ENCODE measurements around the gene MORN4.

Gene MORN4

GRCh38 chr10:97607095-97607636, 26.1 kb downstream of the MORN4 start:
- Histone ChIP-seq H3K4me2 (ENCODE audit: low read length) (no peak overlapping the region), H3F3A (ENCODE audit: insufficient read depth, low read length) (no peaks in the 10 kb centered on the region), H3K27ac (ENCODE audit: low read depth, low read length, poor library complexity, severe bottlenecking) (no peak overlapping the region), H2AFZ (ENCODE audit: low read length) (no peak overlapping the region), H3K36me3 (ENCODE audit: insufficient read depth, low read length) (no peaks in the 10 kb centered on the region), H4K20me1 (ENCODE audit: insufficient read depth, low read length) (no peaks in the 10 kb centered on the region), H3K4me1 (ENCODE audit: insufficient read depth, low read length, severe bottlenecking) (no peaks in the 10 kb centered on the region), H3K9me3 (ENCODE audit: low read length) (no peaks in the 10 kb centered on the region), H3K27me3 (ENCODE audit: insufficient read depth, low read length) (no peaks in the 10 kb centered on the region), H3K4me3 (ENCODE audit: low read depth, low read length, poor library complexity, severe bottlenecking) (no peak overlapping the region), H3K9me2 (ENCODE audit: low read depth, low read length) (no peaks in the 10 kb centered on the region), H3K9ac (ENCODE audit: low read length) (no peak overlapping the region), H3K79me2 (ENCODE audit: insufficient read depth, low read length) (no peaks in the 10 kb centered on the region)
- TF ChIP-seq EZH2 (IDR thresholded peaks at IDR 0.05; ENCODE audit: borderline replicate concordance, low read length) (no peak), CTCF (IDR thresholded peaks at IDR 0.05; ENCODE audit: low read length) (no peak)

DNA sequence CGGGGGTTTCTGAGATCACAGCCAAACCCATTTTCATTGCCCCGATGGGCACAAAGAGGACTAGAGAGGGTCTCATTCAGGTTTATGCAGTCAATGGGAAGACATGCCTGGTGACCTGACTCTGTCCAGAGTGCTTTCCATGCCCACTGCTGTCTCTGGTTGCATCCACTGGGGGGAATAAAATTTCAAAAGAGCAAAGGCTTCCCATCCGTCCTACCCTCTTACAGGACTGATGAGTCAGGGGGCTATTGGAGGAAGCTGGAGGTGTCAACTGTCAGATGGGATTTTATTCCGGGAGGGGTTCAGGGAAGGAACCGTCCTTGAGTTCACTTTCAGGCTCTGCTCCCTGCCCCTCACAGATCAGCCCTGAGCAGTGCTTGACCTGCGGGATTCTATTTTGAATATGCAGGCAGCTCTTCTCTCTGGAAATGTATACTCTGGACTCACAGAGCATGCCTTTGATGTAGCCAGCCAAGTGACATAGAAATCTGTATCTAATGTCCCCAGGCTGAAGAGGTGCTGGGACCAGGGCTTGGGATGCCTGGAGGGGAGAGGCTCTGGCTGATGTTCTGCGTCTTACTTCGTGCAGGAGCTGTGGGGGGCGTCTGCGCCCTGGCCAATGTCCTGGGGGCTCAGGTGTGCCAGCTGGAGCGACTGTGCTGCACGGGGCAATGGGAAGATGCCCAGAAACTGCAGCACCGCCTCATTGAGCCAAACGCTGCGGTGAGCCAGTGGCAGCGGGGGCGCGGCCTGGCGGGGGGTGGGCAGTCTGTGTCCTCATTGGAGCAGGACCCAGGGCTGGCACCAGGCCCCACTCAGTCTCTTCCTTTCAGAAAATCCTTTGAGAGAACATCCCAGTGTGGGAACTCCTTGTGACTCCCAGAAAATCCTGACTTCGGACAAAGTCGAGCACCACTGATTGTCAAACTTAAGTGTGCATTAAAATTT, 31.8 kb downstream of the MORN4 start:
- Histone ChIP-seq H3K4me1 (ENCODE audit: insufficient read depth, low read length, severe bottlenecking) (no peaks in the 10 kb centered on the region), H3K9ac (ENCODE audit: low read length) (no peak overlapping the region), H3K79me2 (ENCODE audit: insufficient read depth, low read length) (no peaks in the 10 kb centered on the region), H4K20me1 (ENCODE audit: insufficient read depth, low read length) (no peaks in the 10 kb centered on the region), H2AFZ (ENCODE audit: low read length) (no peak overlapping the region), H3K9me3 (ENCODE audit: low read length) (no peaks in the 10 kb centered on the region), H3K4me3 (ENCODE audit: low read depth, low read length, poor library complexity, severe bottlenecking) (no peak overlapping the region), H3K27ac (ENCODE audit: low read depth, low read length, poor library complexity, severe bottlenecking) (no peak overlapping the region), H3F3A (ENCODE audit: insufficient read depth, low read length) (no peaks in the 10 kb centered on the region), H3K27me3 (ENCODE audit: insufficient read depth, low read length) (no peaks in the 10 kb centered on the region), H3K9me2 (ENCODE audit: low read depth, low read length) (no peaks in the 10 kb centered on the region), H3K4me2 (ENCODE audit: low read length) (no peak overlapping the region), H3K36me3 (ENCODE audit: insufficient read depth, low read length) (no peaks in the 10 kb centered on the region)
- TF ChIP-seq EZH2 (IDR thresholded peaks at IDR 0.05; ENCODE audit: borderline replicate concordance, low read length) = no peak
- TF ChIP-seq CTCF (IDR thresholded peaks at IDR 0.05; ENCODE audit: low read length) = no peak

DNA sequence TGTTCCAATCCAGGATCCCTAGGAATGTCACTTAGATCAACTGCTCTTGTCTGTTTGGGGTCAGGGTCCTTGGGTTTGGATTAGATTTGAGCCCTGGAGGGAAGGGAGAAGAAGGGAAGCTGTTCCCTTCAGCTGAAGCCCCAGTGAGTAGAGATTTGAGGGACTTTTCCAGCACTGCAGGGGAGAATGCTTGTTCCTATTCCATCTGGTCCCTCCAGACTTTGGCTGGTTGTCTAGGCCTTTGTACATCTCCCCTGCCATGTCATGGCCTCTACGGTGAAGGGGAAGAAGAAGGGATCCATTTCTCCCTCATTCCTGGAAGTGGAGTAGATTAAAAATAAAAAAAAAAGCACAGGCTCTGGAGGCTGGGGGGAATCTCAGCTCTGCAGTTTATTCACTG, 32.7 kb downstream of the MORN4 start:
- H3K4me2 ChIP-seq (ENCODE audit: low read length) = no peak overlapping the region
- H4K20me1 ChIP-seq (ENCODE audit: insufficient read depth, low read length) = no peaks in the 10 kb centered on the region
- H3K9me2 ChIP-seq (ENCODE audit: low read depth, low read length) = no peaks in the 10 kb centered on the region
- no peaks in the 10 kb centered on the region for H3K27me3 ChIP-seq (ENCODE audit: insufficient read depth, low read length)
- H3K9ac ChIP-seq (ENCODE audit: low read length) = no peak overlapping the region
- no peaks in the 10 kb centered on the region for H3K9me3 ChIP-seq (ENCODE audit: low read length)
- no peaks in the 10 kb centered on the region for H3F3A ChIP-seq (ENCODE audit: insufficient read depth, low read length)
- TF ChIP-seq EZH2 (IDR thresholded peaks at IDR 0.05; ENCODE audit: borderline replicate concordance, low read length) (no peak), CTCF (IDR thresholded peaks at IDR 0.05; ENCODE audit: low read length) (no peak)
- H3K27ac ChIP-seq (ENCODE audit: low read depth, low read length, poor library complexity, severe bottlenecking) = no peak overlapping the region
- H3K79me2 ChIP-seq (ENCODE audit: insufficient read depth, low read length) = no peaks in the 10 kb centered on the region
- no peaks in the 10 kb centered on the region for H3K36me3 ChIP-seq (ENCODE audit: insufficient read depth, low read length)
- H2AFZ ChIP-seq (ENCODE audit: low read length) = no peak overlapping the region
- H3K4me1 ChIP-seq (ENCODE audit: insufficient read depth, low read length, severe bottlenecking) = no peaks in the 10 kb centered on the region
- H3K4me3 ChIP-seq (ENCODE audit: low read depth, low read length, poor library complexity, severe bottlenecking) = no peak overlapping the region
